ENCODE results near the gene PPIL6.

GRCh38 chr6:109406196-109406595, 34.2 kb downstream of the PPIL6 start:
- TF ChIP-seq POLR2AphosphoS5 (IDR thresholded peaks at IDR 0.05; ENCODE audit: low read depth, low read length) (no peak), POLR2A (IDR thresholded peaks at IDR 0.05; ENCODE audit: low read depth, low read length) (no peak), TAF1 (IDR thresholded peaks at IDR 0.05; ENCODE audit: borderline replicate concordance, low read depth, low read length) (no peak)

Data from GM12892 (cell line).